ENCODE data around the gene PPP1R13B. TPM values are rescaled to one million over a fixed set of nuclear protein-coding genes. Genes with fewer than 3 reads are reported as not detected.

The PPP1R13B gene
- total RNA-seq, 4 donors from 2014 or later, result 10.7 to 48.3 (median 23.3) TPM

- Histone ChIP-seq H3K4me1 (peaks cover 0 to 95% (median 42%) of the 10 kb centered on the region in 4 donors), H3K27ac (peak overlapping the region in 2 of 4 donors; percentile 17 to 91), H3K36me3 (peaks cover 0 to 8% (median 0%) of the 10 kb centered on the region in 3 donors), H3K27me3 (no peaks in the 10 kb centered on the region), H3K9me3 (no peaks in the 10 kb centered on the region), H3K4me3 (no peak overlapping the region)
- DNase-seq (ENCODE audit: low spot score in 2 of 2), result no peak
- TF ChIP-seq POLR2A (IDR thresholded peaks at IDR 0.05) (no peak), CTCF (IDR thresholded peaks at IDR 0.05) (no peak), EP300 (IDR thresholded peaks at IDR 0.05) (no peak)
- WGBS, 2 donors, result 88 to 89% methylated on average over 25 to 26 of the region's 26 CpGs
Observed at GRCh38 chr14:103721334-103722120, 125.8 kb downstream of the PPP1R13B start.

- Histone ChIP-seq H3K9me3 (no peaks in the 10 kb centered on the region), H3K27ac (peak overlapping the region in 1 of 4 donors; percentile 95), H3K27me3 (no peaks in the 10 kb centered on the region), H3K4me3 (no peak overlapping the region), H3K4me1 (peaks cover 0 to 84% (median 43%) of the 10 kb centered on the region in 4 donors), H3K36me3 (no peaks in the 10 kb centered on the region)
- no peak for TF ChIP-seq POLR2A (IDR thresholded peaks at IDR 0.05)
- TF ChIP-seq EP300 (IDR thresholded peaks at IDR 0.05), result no peak
- TF ChIP-seq CTCF (IDR thresholded peaks at IDR 0.05), result no peak
- no peak for DNase-seq (ENCODE audit: low spot score in 2 of 2)
- 90 to 91% methylated on average over 8 of the region's 8 CpGs for WGBS, 2 donors
Observed at GRCh38 chr14:103719751-103720150, 127.6 kb downstream of the PPP1R13B start.

GRCh38 chr14:103718572-103718971, 128.8 kb downstream of the PPP1R13B start:
- Histone ChIP-seq H3K27me3 (no peaks in the 10 kb centered on the region), H3K4me1 (peaks cover 0 to 83% (median 36%) of the 10 kb centered on the region in 4 donors), H3K4me3 (no peak overlapping the region), H3K9me3 (no peaks in the 10 kb centered on the region), H3K27ac (peak overlapping the region in 3 of 4 donors; percentile 4 to 95 (median 32)), H3K36me3 (no peaks in the 10 kb centered on the region)
- TF ChIP-seq CTCF (IDR thresholded peaks at IDR 0.05), result no peak
- TF ChIP-seq EP300 (IDR thresholded peaks at IDR 0.05), result peak in 1 of 2 donors; percentile 46
- TF ChIP-seq POLR2A (IDR thresholded peaks at IDR 0.05), result no peak
- DNase-seq (ENCODE audit: low spot score in 2 of 2), result no peak
- WGBS, 2 donors, result 46 to 73% methylated on average over 16 of the region's 16 CpGs

GRCh38 chr14:103716899-103717411, 130.4 kb downstream of the PPP1R13B start:
- Histone ChIP-seq H3K4me3 (peak overlapping the region; percentile 56 to 97 (median 74)), H3K27ac (peak overlapping the region; percentile 59 to 95 (median 82)), H3K4me1 (peaks cover 0 to 84% (median 27%) of the 10 kb centered on the region in 4 donors), H3K36me3 (no peaks in the 10 kb centered on the region), H3K27me3 (no peaks in the 10 kb centered on the region), H3K9me3 (no peaks in the 10 kb centered on the region)
- 59 to 65% methylated on average over 17 of the region's 17 CpGs for WGBS, 2 donors
- no peak for DNase-seq (ENCODE audit: low spot score in 2 of 2)
- no peak for TF ChIP-seq CTCF (IDR thresholded peaks at IDR 0.05)
- TF ChIP-seq EP300 (IDR thresholded peaks at IDR 0.05), result no peak
- no peak for TF ChIP-seq POLR2A (IDR thresholded peaks at IDR 0.05)
